AG09309 (cell line): ENCODE data around the gene TENT5A.

Source experiments
- DNase-seq: peaks from one replicate; pipeline ENCODE4 v3.0.0-alpha.2; 2010; ENCODE audit warnings: low read depth
- H3K4me3 ChIP-seq: 2 replicates; pipeline ENCODE4 v1.5.1; 2011; ENCODE audit warnings: mild to moderate bottlenecking, low read depth, low read length, moderate library complexity; ENCODE audit not compliant: control insufficient read depth
- TF ChIP-seq, protein P1 (sequence below): IDR thresholded peaks from 2 replicates; pipeline ENCODE4 v1.5.1; 2011; ENCODE audit warnings: mild to moderate bottlenecking, low read depth, low read length, inconsistent platforms; ENCODE audit not compliant: insufficient read depth, control insufficient read depth; ENCODE audit errors: missing control alignments

The TENT5A gene

DNA sequence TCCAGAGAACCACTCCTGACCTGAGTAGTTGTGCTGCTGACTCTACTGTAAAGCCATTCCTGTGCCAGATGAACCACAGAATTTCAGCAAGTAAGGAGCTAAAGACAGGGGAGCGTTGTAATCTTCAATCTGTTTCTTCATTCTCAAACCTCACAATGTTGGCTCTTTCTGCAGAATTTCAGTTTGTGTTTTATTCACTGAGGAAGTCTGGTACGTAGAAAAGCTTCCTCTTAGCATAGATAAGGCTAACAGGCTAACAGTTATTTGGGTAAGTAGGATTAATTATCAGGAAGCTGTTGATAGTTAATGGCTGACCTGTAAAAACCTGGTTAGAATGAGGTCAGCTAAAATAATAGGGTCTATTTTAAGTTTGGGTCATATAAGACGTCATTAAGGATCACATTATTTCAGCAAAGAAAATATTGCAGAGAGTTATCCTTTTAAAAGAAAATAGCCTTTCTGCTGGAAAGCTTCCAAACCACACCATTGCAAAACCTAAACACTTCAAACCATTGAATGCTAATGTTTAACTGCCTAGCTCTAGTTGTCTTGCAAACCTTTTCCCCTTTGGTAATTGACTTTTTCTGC is 14.1 kb upstream of the TENT5A start:
- TF ChIP-seq, protein P1, sequence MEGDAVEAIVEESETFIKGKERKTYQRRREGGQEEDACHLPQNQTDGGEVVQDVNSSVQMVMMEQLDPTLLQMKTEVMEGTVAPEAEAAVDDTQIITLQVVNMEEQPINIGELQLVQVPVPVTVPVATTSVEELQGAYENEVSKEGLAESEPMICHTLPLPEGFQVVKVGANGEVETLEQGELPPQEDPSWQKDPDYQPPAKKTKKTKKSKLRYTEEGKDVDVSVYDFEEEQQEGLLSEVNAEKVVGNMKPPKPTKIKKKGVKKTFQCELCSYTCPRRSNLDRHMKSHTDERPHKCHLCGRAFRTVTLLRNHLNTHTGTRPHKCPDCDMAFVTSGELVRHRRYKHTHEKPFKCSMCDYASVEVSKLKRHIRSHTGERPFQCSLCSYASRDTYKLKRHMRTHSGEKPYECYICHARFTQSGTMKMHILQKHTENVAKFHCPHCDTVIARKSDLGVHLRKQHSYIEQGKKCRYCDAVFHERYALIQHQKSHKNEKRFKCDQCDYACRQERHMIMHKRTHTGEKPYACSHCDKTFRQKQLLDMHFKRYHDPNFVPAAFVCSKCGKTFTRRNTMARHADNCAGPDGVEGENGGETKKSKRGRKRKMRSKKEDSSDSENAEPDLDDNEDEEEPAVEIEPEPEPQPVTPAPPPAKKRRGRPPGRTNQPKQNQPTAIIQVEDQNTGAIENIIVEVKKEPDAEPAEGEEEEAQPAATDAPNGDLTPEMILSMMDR: no peak
- H3K4me3 ChIP-seq: no peak overlapping the region
- peak; percentile 90 for DNase-seq

DNA sequence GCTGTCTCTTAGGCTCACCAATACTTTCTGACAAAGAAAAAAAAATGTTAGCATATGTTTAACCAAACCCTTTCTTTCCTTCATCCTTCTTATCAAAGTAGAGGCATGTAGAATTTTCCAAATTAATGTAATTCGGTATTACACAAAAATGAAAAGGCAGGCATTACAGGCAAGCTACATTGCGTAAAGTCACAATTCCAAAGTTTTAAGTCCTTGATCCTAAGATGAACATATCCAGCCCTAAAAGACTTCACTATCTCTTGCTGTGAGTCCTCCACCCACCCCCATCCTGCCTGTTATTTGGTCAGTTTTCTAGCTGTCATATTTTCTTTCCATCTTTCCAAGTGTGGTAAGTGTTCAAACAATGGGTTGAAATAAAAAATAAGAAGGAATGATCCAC is 12.1 kb upstream of the TENT5A start:
- no peak for DNase-seq
- TF ChIP-seq, protein P1: no peak
- no peak overlapping the region for H3K4me3 ChIP-seq

DNA sequence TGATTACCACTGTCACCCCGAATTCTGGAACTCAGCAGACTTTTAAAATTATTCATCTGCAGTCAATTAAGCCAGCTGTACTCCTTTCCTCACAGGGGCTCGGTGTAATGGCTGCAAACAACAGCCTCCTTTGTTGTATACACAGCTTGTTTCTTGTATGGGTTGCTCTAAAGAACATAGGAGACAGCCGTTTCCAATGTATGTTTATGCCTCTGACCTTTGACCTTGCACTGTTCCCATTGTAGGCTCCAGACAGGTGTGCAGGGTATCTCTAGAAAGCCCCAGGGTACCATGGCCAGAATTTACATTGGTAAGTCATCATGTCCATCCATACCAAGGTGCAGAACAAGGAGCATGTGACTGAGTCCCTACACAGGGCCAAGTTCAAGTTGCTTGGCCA is 11.5 kb upstream of the TENT5A start:
- H3K4me3 ChIP-seq: no peak overlapping the region
- no peak for DNase-seq
- TF ChIP-seq, protein P1: no peak

DNA sequence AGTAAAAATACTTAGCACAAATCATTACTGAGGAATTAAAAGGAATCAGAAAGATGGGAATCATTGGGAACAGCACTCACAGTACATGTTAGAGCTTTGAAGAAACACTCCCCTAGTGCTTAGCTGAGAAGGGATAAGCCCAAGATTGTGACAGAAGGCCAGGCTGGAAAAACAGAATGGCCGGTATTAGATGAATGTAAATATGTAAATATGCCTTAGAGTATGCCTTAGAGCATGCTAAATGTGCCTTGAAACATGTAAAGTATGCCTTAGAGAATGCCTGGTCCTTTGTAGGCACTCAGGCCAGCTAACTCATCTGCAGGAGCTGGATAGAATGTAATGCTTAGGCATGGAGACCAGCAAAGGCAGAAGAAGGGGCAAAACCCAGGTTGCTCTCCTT is 10.6 kb upstream of the TENT5A start:
- TF ChIP-seq, protein P1: no peak
- DNase-seq: no peak
- no peak overlapping the region for H3K4me3 ChIP-seq

DNA sequence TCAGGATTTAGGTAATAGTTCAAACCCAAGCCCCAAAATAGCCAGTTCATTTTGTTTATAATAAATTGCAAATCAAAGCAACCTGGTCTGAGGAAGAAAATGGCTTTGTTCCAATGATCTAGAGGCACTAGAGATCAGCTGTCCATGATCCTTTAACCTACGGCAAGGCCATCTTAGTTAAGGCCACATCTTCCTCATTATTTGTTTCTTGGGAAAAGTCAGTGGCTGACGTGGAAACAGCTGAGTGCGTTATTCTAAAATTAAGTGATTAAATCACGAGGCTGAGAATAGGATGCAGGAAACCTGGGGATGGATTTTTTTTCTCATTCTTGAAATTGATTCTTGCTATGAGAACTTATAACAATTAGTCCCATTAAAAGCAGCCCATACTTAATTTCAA is 10.1 kb upstream of the TENT5A start:
- no peak for DNase-seq
- TF ChIP-seq, protein P1: no peak
- H3K4me3 ChIP-seq: no peak overlapping the region

DNA sequence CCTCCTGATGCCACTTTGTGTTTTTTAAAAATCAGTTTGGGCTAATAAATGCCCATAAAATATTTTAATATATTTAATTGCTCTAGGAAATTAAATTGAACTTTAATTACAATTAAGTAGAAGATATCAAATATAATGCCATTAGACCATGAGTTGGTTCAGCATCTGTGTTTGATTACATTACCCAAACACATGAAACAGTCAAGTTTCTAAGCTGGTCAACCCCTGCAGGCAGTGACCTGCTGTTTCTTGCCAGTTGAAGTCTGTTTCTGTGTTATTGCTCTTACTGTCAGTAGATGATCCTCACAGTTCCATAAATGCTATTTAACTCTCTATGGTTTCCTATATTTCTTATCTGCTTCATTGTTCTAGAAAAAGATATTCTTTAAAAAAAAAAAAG is 9.7 kb upstream of the TENT5A start:
- TF ChIP-seq, protein P1: no peak
- DNase-seq: no peak

DNA sequence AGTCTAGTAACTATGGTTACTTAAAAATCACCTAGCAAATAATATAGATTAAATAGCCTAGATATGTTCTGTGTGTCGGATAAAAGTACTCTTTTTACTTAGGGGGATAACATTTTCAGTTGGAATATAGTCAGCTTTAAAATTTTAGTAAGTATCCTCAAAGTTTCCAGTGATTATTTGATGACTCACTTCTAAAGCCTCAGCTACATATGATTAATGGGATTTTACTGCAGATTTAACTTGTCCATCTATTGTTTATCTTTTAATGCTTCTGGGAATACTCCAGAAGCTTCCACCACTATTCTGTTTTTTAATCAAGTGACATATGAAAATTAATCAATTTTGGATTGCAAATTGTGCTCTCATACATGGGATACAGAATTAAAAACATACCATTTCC is 8.7 kb upstream of the TENT5A start:
- H3K4me3 ChIP-seq: no peak overlapping the region
- DNase-seq: no peak
- TF ChIP-seq, protein P1: no peak

More for the DNA sequence above, 9.7 kb upstream of the TENT5A start:
- H3K4me3 ChIP-seq: no peak overlapping the region
